ENCODE results near the gene DNAJB13.

The DNAJB13 gene

DNA sequence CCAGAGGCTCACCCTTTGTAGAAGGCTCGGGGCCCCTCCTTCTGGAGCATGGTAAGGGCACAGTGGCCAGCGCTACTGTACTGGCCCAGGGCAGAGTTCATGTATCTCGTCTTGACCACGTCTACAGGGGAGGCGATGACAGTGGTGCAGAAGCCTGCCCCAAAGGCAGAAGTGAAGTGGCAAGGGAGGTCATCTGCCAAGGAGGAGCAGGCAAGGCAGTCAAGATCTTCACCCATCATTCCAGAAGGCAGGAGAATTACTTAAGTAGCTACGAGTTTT, 24.6 kb downstream of the DNAJB13 start:
- Histone ChIP-seq H4K8ac (ENCODE audit: low read depth, low read length) (no peak overlapping the region), H3K4me1 (ENCODE audit: control insufficient read depth, low read depth, low read length) (peaks cover 7% of the 10 kb centered on the region), H3K79me2 (ENCODE audit: control insufficient read depth, insufficient read depth, low read length) (no peaks in the 10 kb centered on the region), H3K23ac (ENCODE audit: low read length) (no peak overlapping the region), H2BK120ac (ENCODE audit: low read depth, low read length) (no peak overlapping the region), H4K5ac (ENCODE audit: low read length) (no peak overlapping the region), H3K56ac (ENCODE audit: low read length) (no peak overlapping the region), H3K4me3 (ENCODE audit: low read length) (no peak overlapping the region), H3K4ac (ENCODE audit: low read depth, low read length) (no peak overlapping the region), H3K18ac (ENCODE audit: low read length) (no peak overlapping the region), H3K4me2 (ENCODE audit: low read length) (no peak overlapping the region), H2AK5ac (ENCODE audit: low read length) (no peak overlapping the region), H3K27me3 (ENCODE audit: insufficient read depth, low read length, poor library complexity) (no peaks in the 10 kb centered on the region), H3K79me1 (ENCODE audit: low read length) (no peaks in the 10 kb centered on the region), H3K27ac (ENCODE audit: low read depth, low read length) (no peak overlapping the region), H3K36me3 (ENCODE audit: control insufficient read depth, insufficient read depth, low read length) (peaks cover 22% of the 10 kb centered on the region), H3K9ac (ENCODE audit: low read length) (no peak overlapping the region), H2BK5ac (ENCODE audit: low read length) (no peak overlapping the region), H2BK15ac (replicated peaks; ENCODE audit: low read depth) (no peak overlapping the region)
- DNase-seq, result no peak
- WGBS (ENCODE audit: extremely low coverage, insufficient coverage, low lambda C conversion rate), result no CpG with 5 or more reads among the region's 6 CpGs

GRCh38 chr11:73976451-73977151, 25.8 kb downstream of the DNAJB13 start:
- Histone ChIP-seq H3K27me3 (ENCODE audit: insufficient read depth, low read length, poor library complexity) (no peaks in the 10 kb centered on the region), H3K79me2 (ENCODE audit: control insufficient read depth, insufficient read depth, low read length) (peaks cover 3% of the 10 kb centered on the region), H3K56ac (ENCODE audit: low read length) (no peak overlapping the region), H2BK5ac (ENCODE audit: low read length) (no peak overlapping the region), H3K9ac (ENCODE audit: low read length) (no peak overlapping the region), H4K8ac (ENCODE audit: low read depth, low read length) (no peak overlapping the region), H3K4ac (ENCODE audit: low read depth, low read length) (no peak overlapping the region), H3K4me3 (ENCODE audit: low read length) (no peak overlapping the region), H3K27ac (ENCODE audit: low read depth, low read length) (no peak overlapping the region), H2AK5ac (ENCODE audit: low read length) (no peak overlapping the region), H3K36me3 (ENCODE audit: control insufficient read depth, insufficient read depth, low read length) (peaks cover 22% of the 10 kb centered on the region), H2BK15ac (replicated peaks; ENCODE audit: low read depth) (no peak overlapping the region), H3K4me2 (ENCODE audit: low read length) (no peak overlapping the region), H3K4me1 (ENCODE audit: control insufficient read depth, low read depth, low read length) (peaks cover 13% of the 10 kb centered on the region), H3K79me1 (ENCODE audit: low read length) (peaks cover 7% of the 10 kb centered on the region), H3K23ac (ENCODE audit: low read length) (no peak overlapping the region), H2BK120ac (ENCODE audit: low read depth, low read length) (no peak overlapping the region), H3K18ac (ENCODE audit: low read length) (no peak overlapping the region), H4K5ac (ENCODE audit: low read length) (no peak overlapping the region)
- DNase-seq, result no peak
- no CpG with 5 or more reads among the region's 14 CpGs for WGBS (ENCODE audit: extremely low coverage, insufficient coverage, low lambda C conversion rate)

DNA sequence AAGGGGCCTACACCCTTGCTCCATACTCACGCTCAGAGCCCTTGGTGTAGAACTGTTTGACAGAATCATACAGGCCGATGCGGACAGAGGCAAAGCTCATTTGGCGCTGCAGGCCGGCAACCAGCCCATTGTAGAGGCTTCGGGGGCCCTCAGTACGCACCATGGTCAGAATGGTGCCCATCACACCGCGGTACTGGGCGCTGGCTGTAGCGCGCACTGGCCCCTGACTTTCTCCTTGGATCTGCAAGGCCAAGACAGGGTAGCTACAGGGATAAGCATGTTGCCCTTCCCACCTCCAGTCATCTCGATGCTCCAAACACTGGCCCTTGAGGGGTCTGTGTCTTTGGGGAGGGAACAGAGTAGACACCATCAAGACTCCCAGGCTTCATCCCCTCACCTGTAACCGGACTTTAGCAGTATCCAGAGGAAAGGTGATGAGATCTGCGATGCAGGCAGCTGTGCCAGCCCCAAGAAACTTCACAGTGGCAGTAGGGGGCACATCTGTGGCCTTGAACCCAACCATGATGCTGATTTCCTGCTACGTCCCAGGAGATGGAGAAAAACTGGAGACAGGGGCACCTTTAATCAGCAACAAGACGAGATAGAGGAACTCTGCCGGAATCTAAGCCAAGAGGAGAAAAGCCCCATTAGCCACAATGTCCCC, 27.2 kb downstream of the DNAJB13 start:
- Histone ChIP-seq H2BK120ac (ENCODE audit: low read depth, low read length) (no peak overlapping the region), H3K4me2 (ENCODE audit: low read length) (no peak overlapping the region), H3K27ac (ENCODE audit: low read depth, low read length) (no peak overlapping the region), H3K4me1 (ENCODE audit: control insufficient read depth, low read depth, low read length) (peaks cover 13% of the 10 kb centered on the region), H2AK5ac (ENCODE audit: low read length) (no peak overlapping the region), H3K4me3 (ENCODE audit: low read length) (no peak overlapping the region), H2BK15ac (replicated peaks; ENCODE audit: low read depth) (no peak overlapping the region), H2BK5ac (ENCODE audit: low read length) (no peak overlapping the region), H3K9ac (ENCODE audit: low read length) (no peak overlapping the region), H3K56ac (ENCODE audit: low read length) (no peak overlapping the region), H3K18ac (ENCODE audit: low read length) (no peak overlapping the region), H3K27me3 (ENCODE audit: insufficient read depth, low read length, poor library complexity) (no peaks in the 10 kb centered on the region), H4K5ac (ENCODE audit: low read length) (no peak overlapping the region), H3K4ac (ENCODE audit: low read depth, low read length) (no peak overlapping the region), H3K79me2 (ENCODE audit: control insufficient read depth, insufficient read depth, low read length) (peaks cover 7% of the 10 kb centered on the region), H4K8ac (ENCODE audit: low read depth, low read length) (no peak overlapping the region), H3K36me3 (ENCODE audit: control insufficient read depth, insufficient read depth, low read length) (peaks cover 22% of the 10 kb centered on the region), H3K79me1 (ENCODE audit: low read length) (peaks cover 10% of the 10 kb centered on the region), H3K23ac (ENCODE audit: low read length) (peak overlapping the region; percentile 19)
- DNase-seq, result no peak
- no CpG with 5 or more reads among the region's 18 CpGs for WGBS (ENCODE audit: extremely low coverage, insufficient coverage, low lambda C conversion rate)

- Histone ChIP-seq H2BK120ac (ENCODE audit: low read depth, low read length) (no peak overlapping the region), H3K36me3 (ENCODE audit: control insufficient read depth, insufficient read depth, low read length) (peaks cover 22% of the 10 kb centered on the region), H3K9ac (ENCODE audit: low read length) (no peak overlapping the region), H4K8ac (ENCODE audit: low read depth, low read length) (no peak overlapping the region), H2BK5ac (ENCODE audit: low read length) (no peak overlapping the region), H4K5ac (ENCODE audit: low read length) (no peak overlapping the region), H3K4me1 (ENCODE audit: control insufficient read depth, low read depth, low read length) (peaks cover 15% of the 10 kb centered on the region), H3K4me2 (ENCODE audit: low read length) (no peak overlapping the region), H3K79me2 (ENCODE audit: control insufficient read depth, insufficient read depth, low read length) (peaks cover 7% of the 10 kb centered on the region), H3K56ac (ENCODE audit: low read length) (no peak overlapping the region), H3K4me3 (ENCODE audit: low read length) (no peak overlapping the region), H3K18ac (ENCODE audit: low read length) (no peak overlapping the region), H3K4ac (ENCODE audit: low read depth, low read length) (no peak overlapping the region), H3K27me3 (ENCODE audit: insufficient read depth, low read length, poor library complexity) (no peaks in the 10 kb centered on the region), H3K23ac (ENCODE audit: low read length) (no peak overlapping the region), H3K79me1 (ENCODE audit: low read length) (peaks cover 10% of the 10 kb centered on the region), H3K27ac (ENCODE audit: low read depth, low read length) (no peak overlapping the region), H2BK15ac (replicated peaks; ENCODE audit: low read depth) (no peak overlapping the region), H2AK5ac (ENCODE audit: low read length) (no peak overlapping the region)
- no peak for DNase-seq
- no CpG with 5 or more reads among the region's 3 CpGs for WGBS (ENCODE audit: extremely low coverage, insufficient coverage, low lambda C conversion rate)
Measured at GRCh38 chr11:73978576-73979086, 27.8 kb downstream of the DNAJB13 start.

DNA sequence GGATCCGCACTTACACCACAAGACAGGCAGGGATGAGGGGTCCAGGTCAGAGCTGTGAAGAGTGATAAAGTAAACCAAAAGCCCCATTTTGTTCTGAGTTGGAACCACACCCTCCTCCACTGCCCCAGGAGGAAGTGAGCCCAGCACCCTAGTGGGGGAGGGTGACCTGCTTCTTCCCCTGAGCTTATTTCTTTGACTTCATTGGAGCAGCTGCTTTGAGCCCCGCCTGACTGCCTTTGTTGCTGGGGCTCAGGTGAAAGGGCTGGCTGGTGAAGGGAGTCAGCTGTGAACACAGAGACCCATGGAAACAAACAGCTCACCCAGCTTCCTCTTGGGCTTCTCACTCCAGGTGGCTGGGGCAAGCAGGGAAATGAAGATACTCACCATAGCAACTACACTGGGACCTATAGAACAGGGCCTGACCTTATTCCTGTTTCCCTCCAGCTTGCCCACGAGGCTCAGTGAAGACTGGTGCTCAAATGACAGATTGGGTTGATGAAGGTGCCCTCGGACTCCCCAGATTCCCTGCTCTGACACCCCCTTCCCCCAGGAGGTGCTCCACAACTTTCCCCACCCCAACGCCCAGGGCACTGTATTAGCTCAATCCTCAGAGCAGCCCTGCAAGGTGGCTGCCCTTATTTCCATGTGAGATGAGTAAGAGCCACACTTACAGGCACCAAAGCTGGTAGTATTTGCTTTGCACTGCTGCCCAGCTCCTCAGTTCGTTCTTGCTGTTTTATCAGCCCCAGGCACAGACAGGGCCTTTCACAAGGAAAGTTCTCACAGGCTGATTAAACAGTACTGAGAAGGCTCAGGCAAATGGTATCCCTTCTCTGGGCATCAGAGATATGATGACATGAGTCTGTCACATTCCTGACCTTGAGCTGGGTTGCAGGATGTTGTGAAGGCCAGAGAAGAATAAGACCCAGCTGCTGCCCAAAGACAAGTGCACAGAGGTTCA, 29.5 kb downstream of the DNAJB13 start:
- Histone ChIP-seq H3K27me3 (ENCODE audit: insufficient read depth, low read length, poor library complexity) (no peaks in the 10 kb centered on the region), H3K56ac (ENCODE audit: low read length) (peak overlapping the region; percentile 64), H2BK5ac (ENCODE audit: low read length) (no peak overlapping the region), H3K36me3 (ENCODE audit: control insufficient read depth, insufficient read depth, low read length) (peaks cover 15% of the 10 kb centered on the region), H3K18ac (ENCODE audit: low read length) (no peak overlapping the region), H3K4me2 (ENCODE audit: low read length) (peak overlapping the region; percentile 13), H4K8ac (ENCODE audit: low read depth, low read length) (no peak overlapping the region), H3K79me1 (ENCODE audit: low read length) (peaks cover 10% of the 10 kb centered on the region), H3K4me3 (ENCODE audit: low read length) (no peak overlapping the region), H3K9ac (ENCODE audit: low read length) (peak overlapping the region; percentile 11), H2AK5ac (ENCODE audit: low read length) (no peak overlapping the region), H4K5ac (ENCODE audit: low read length) (no peak overlapping the region), H3K23ac (ENCODE audit: low read length) (peak overlapping the region; percentile 3), H3K4me1 (ENCODE audit: control insufficient read depth, low read depth, low read length) (peaks cover 16% of the 10 kb centered on the region), H3K79me2 (ENCODE audit: control insufficient read depth, insufficient read depth, low read length) (peaks cover 7% of the 10 kb centered on the region), H3K4ac (ENCODE audit: low read depth, low read length) (no peak overlapping the region), H2BK15ac (replicated peaks; ENCODE audit: low read depth) (no peak overlapping the region), H2BK120ac (ENCODE audit: low read depth, low read length) (no peak overlapping the region), H3K27ac (ENCODE audit: low read depth, low read length) (peak overlapping the region; percentile 17)
- WGBS (ENCODE audit: extremely low coverage, insufficient coverage, low lambda C conversion rate), result no CpG with 5 or more reads among the region's 6 CpGs
- DNase-seq, result peak; percentile 67
